ENCODE results near the gene NCAPD3.
"Not testable (repeated sequence)": the region's sequence is repeated elsewhere in the genome, so short reads cannot be mapped to it uniquely, and the experiment has no call there.

Gene NCAPD3

GRCh38 chr11:134223836-134224709 lies at the start of gene NCAPD3, which contains the start of gene VPS26B:
Gene NCAPD3 (minus strand): TSS chr11:134223967. CDS start chr11:134223926, 41 bp downstream.
Gene VPS26B (plus strand): TSS chr11:134224671. CDS start chr11:134225123, 452 bp downstream.
- peak; percentile 95 for DNase-seq

GRCh38 chr11:134273317-134273712 lies 49.5 kb upstream of the NCAPD3 start:
- no peak for DNase-seq

- no peak for DNase-seq
These were observed 48.9 kb upstream of the NCAPD3 start for GRCh38 chr11:134272381-134273316.

DNA sequence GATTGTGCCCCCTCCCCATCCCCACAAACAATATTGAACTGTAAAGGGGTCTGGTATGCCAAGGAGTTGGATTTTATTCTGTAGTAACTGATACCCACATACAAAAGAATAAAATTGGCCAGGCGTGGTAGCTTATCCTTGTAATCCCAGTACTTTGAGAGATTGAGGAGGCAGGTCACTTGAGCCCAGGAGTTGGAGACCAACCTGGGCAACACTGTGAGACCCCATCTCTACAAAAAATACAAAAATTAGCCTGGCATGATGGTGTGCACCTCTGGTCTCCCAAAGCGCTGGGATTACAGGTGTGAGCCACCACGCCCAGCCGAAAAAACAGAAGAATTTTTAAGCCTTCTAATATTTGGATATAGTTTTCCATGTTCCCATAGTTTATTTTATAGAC lies 48.2 kb upstream of the NCAPD3 start:
- no peak for DNase-seq

- DNase-seq, result peak; percentile 54
These were observed 46.5 kb upstream of the NCAPD3 start for GRCh38 chr11:134270250-134270714.

- DNase-seq, result no peak
These were observed 44.2 kb upstream of the NCAPD3 start for GRCh38 chr11:134267966-134268365.

DNA sequence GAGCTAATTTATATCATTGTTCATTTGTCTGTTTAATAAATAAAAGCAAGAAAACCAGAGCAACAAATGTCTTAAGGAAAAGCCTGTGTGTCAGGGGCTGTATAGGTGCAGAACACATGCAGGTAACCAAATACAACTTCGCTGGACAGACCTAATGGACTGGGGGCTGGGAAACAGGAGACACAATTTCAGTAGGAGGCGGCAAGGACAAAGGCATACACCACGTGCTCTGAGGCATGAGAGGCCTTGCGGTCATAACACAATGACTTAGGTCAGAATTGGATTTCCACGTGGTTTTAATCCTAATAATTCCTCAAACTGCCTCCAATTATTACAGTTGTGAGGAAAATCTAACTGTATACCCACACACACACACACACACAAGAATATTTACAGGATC lies 43.7 kb upstream of the NCAPD3 start:
- no peak for DNase-seq

DNA sequence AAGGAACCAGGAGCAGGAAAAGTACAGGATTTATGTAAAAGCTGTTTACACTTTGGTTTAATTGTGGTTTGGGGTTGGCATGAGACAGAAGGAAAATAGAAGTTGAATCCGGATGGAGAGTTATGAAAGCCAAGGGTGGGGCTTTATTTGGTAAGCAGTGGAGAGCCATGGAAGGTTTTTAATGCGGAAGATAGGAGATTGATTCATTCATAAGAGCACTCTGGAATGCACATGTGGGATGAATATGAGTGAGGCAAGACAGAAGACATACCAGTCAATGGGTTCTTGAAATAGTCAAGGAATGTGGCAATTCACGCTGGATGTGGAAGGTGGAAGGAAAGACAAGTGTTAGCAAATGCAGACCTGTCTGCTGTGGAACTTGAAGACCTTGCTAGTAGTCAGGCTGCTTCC lies 43.1 kb upstream of the NCAPD3 start:
- DNase-seq, result no peak

DNA sequence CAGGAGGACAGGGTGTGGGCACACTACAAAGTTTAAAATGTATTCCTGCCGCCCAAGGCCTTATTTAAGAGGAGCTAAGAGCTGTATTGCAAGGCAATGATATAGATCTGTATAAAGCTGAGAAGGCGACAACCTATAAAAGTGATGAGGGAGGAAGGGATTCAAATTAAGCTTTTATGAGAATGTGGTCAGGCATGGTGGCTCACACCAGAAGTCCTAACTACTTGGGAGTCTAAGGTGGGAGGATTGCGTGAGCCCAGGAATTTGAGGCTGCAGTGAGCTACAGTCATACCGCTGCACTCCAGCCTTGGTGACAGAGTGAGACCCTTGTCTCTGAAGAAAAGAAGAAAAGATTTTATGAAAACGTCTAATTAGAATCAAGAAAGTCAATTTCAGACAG lies 42.7 kb upstream of the NCAPD3 start:
- DNase-seq, result no peak

DNA sequence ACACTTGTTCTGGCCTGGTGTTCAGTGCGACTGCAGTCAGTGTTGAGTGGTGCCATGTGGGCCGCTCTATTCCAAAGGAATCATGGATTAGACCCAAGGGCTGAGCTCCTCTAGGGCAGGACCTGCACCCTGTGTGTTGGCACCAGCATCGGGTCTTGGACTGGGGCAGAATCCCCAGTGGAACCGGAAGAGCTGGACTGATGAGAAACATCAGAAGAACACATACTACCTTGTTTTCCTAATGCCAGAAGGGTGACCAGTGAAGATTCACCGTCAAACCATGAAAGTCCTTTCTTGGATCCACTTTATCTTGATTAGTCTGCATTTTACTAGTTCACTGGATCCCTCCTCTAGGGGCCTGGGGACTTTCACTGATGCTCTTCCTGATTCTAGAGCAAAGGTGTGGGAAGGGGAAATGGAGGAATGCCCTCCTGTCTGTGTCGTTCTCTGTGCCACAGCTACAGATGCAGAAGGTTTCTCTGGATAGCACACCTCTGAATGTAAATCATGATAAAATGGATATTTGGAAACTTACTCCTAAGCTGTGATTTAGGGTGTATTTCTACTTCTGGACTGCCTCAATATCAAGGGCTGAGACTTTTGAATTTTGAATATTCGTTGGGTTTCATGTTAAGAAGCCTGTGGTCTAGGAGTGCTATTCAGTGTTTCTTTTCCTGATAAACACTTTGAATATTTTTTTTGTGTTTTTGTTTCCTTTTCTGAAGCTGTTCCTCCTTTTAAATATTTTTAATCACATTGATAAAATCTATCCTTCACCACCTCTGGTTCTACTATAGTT lies 41.4 kb upstream of the NCAPD3 start:
- DNase-seq, result no peak

DNA sequence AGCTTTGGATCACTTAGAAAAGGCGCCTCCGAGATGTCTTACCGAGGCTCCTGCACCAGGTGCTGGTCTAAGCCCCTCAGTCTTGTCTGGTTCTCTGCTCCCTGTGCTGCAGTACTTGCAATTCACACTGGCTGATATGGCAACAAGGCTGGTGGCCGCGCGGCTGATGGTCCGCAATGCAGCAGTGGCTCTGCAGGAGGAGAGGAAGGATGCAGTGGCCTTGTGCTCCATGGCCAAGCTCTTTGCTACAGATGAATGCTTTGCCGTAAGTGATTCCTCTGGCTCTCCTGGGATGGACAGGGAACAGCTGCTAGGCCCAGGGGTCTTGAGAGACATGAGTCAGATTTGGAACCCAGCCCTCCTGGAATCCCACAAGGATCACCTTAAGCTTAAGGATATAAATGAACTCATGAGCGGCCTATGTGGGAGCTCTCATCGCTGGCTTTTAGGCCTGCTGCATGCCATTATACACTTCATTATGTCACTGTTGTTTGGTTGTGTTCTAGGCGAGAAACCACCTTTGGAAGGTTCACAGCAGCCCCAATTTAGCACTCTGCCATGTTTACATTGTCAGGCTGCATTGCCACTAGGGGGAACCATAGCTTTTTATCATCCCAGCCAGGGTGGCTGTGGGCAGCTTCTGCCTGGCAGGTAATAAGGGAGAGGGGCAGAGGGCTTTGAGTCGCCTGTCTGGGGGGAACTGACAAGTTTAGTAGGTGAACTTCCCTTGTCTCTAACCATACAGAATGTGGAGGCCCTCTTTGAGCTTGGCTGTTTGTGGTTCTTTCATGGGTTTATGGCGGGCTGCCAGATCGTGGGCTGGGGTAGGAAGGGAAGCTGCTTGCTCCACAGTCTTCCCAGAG lies 38.1 kb upstream of the NCAPD3 start:
- DNase-seq, result peak; percentile 56

DNA sequence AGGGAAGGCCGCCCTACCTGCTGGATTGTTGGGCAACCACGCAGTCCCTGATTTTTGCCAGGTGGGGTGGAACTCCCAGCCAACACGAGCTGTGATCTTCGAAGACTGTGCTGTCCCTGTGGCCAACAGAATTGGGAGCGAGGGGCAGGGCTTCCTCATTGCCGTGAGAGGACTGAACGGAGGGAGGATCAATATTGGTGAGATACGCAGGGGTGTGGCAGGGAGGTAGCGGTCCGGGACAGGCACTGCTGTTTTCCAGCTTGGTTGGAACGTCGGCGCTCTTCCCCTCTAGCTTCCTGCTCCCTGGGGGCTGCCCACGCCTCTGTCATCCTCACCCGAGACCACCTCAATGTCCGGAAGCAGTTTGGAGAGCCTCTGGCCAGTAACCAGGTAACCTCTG lies 37.2 kb upstream of the NCAPD3 start:
- DNase-seq, result no peak

- no peak for DNase-seq
These were observed 36.7 kb upstream of the NCAPD3 start for GRCh38 chr11:134260503-134260902.

DNA sequence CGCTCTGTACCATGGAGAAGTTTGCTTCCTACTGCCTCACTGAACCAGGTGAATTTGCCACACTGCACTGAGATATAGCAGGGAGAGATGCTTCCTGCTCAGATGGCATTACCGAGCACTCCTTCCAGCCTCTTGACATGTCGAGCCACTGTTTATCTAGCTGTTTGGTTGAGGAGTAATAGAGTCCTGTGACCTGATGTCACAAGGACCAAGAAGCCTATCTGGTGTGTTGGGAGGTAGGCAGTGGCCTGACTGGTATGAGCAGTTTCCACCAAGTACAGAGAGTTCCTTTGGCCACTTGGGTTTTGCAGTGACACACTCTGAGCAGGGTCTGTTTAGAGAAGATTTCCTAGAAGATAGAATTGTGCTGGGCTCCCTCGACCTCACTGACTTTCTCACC lies 34.8 kb upstream of the NCAPD3 start:
- no peak for DNase-seq

- no peak for DNase-seq
These were observed 33.3 kb upstream of the NCAPD3 start for GRCh38 chr11:134257101-134257500.

GRCh38 chr11:134255184-134255561 lies 31.4 kb upstream of the NCAPD3 start:
- DNase-seq, result not testable (repeated sequence)

DNA sequence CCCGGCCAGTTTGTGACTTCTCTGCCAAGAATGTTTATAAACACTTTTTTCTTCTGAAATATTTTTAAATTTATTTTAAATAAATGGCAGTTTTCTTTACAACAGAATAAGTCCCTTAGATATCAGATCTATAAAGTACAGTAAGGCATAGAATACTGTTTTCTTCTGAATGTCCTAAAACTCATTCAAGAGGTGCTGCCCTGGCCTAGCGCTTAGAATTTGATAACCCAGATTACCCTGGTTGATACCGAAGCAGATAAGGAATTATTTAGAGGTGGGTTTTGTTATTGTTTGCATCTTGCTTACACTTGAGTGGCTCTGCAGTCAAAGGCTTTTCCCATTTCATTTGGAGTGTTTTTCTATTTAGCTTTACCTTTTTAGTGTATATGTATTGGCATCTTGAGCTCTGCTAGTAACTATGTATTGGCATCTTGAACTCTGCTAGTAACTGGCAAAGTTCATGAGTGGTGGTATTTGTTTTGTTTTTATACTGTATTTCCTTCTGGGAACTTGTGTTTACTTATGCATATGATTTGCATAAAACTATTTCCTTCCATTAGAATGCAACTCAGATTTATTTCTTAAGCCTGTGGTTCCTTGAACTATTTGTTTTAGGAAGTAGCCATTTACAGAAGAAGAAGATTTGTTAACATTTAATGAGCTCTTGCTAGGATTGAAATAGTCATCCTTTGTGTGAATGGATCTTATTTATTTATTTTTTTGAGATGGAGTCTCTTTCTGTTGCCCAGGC lies 30.8 kb upstream of the NCAPD3 start:
- no peak for DNase-seq

DNA sequence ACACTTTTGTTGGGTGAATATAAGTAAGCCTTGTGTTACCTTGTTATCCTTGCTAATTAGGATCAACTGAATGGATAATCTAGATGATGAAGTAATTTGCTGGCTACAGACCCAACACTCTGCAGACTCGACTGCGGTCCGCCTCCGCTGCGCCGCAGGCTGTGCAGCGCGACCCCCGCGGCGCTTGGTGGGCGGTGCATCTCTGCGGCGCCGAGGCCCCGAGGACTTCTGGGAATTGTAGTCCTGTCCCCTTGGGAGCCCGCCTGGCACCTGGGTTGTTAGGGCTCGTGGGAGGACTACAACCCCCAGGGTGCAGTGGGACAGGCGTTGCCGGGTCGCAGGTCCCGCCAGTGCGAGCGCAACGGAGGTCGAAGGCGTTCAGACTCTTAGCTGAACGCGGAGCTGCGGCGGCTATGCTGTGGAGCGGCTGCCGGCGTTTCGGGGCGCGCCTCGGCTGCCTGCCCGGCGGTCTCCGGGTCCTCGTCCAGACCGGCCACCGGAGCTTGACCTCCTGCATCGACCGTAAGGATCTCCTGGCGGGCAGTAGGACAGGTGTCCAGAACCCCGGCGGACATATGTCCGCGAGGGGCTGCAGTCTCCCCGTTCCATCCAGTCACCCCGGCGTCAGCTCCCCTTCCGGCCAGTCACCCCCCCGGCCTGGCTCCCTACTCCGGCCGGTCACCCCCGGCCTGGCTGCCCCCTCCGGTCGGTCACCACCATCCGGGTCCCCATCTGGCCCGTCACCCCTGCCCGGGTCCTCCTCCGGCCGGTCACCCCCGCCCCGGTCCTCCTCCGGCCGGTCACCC lies 29.6 kb upstream of the NCAPD3 start, which contains the start of the genes ACAD8 and THYN1:
TSS of gene ACAD8 (plus strand) at position 381 of the 806 bp plus-strand sequence. CDS start at position 414, 33 bp downstream.
TSS of gene THYN1 (minus strand) at position 165 of the 806 bp plus-strand sequence. CDS start 470 bp downstream, outside the sequence.
- peak; percentile 96 for DNase-seq

DNA sequence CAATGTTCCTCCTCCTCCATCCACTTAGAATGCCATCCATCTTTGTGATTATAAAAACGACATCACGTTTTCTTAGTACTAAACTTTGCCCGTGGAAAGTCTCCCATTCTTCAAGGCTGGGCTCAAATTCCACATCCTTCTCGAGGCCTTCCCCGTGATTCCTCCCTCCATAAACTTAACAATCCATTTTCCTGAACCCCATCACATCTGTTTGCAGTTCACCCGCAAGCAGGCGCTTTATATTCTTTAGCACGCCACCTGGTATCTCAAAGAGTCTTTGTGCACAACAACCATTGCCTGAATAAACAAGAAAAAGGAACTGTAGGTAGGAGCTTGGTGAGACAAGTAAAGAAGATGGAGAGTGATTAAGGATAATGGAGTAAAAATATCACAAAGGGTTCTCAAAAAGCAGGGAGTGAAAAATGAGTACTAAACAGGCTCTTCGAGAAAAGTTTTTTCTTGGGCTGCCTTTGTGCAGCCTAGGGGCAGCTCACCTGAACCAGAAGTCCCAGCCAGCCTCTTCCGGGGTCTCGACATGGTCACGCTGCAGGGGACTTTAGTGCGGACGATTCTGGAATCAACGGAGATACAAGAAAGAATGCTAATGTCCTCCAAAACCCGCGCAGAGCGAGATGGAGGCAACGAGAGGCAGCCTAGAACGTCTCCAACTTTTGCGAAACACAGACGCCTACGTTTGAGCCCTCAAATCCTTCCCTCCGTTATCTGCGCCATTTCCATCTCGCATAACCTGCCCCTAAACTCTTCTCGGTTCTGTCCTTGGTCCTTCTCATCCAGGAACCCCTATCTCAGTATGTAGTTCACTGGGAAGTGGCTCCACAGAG lies 28.8 kb upstream of the NCAPD3 start:
- DNase-seq, result no peak
